Ascending aorta (tissue), 2 donors: ENCODE data around the gene LBX2. TPM values are rescaled to one million over a fixed set of nuclear protein-coding genes. Genes with fewer than 3 reads are reported as not detected.
"Not testable (repeated sequence)": the region's sequence is repeated elsewhere in the genome, so short reads cannot be mapped to it uniquely, and the experiment has no call there.

Source experiments
- DNase-seq, 2 donors: peaks; one replicate each; pipeline ENCODE4 v3.0.0-alpha.2; 2019; ENCODE audit warnings: low spot score in 2 of 2
- H3K27ac ChIP-seq, 2 donors: fragments of 200-600 bp; sonication (generic); one replicate each; pipeline ENCODE4 v1.5.1; 2016 to 2017; ENCODE audit warnings: mild to moderate bottlenecking in 1 of 2
- H3K27me3 ChIP-seq: fragments of 200-600 bp; sonication (generic); one replicate; pipeline ENCODE4 v1.5.1; 2017
- H3K36me3 ChIP-seq, 2 donors: fragments of 200-600 bp; sonication (generic); one replicate each; pipeline ENCODE4 v1.5.1; 2016
- H3K4me1 ChIP-seq, 2 donors: fragments of 200-600 bp; sonication (generic); one replicate each; pipeline ENCODE4 v1.5.1; 2016 to 2017; ENCODE audit warnings: mild to moderate bottlenecking in 1 of 2
- H3K4me3 ChIP-seq, 2 donors: fragments of 200-600 bp; sonication (generic); one replicate each; pipeline ENCODE4 v1.5.1; 2016 to 2017; ENCODE audit warnings: mild to moderate bottlenecking in 1 of 2
- H3K9me3 ChIP-seq, 2 donors: fragments of 200-600 bp; sonication (generic); one replicate each; pipeline ENCODE4 v1.5.1; 2016
- intact Hi-C: fragments of 100-400 bp; cut with DNase I; formaldehyde crosslinking; loops from one replicate; pipeline ENCODE4 v1.15.1; 2023
- total RNA-seq: library from RNA; depleted of rRNA; stranded (reverse); fragments of >200 nt; gene quantifications from one replicate; pipeline ENCODE4 v1.1.0, GENCODE V29; 2016
- TF ChIP-seq, protein P1 (sequence below), 3 experiments: fragments of 200-600 bp in 2 of 3; fragments of 450-650 bp in 1 of 3; sonication (generic) in 2 of 3; IDR thresholded peaks; one replicate each; pipeline ENCODE4 v1.5.1; 2016 to 2019; ENCODE audit warnings: antibody characterized with exemption in 3 of 3, mild to moderate bottlenecking in 1 of 3, moderate library complexity in 1 of 3

The LBX2 gene
- total RNA-seq, 1 donor from 2014 or later: 3.0 TPM

DNA sequence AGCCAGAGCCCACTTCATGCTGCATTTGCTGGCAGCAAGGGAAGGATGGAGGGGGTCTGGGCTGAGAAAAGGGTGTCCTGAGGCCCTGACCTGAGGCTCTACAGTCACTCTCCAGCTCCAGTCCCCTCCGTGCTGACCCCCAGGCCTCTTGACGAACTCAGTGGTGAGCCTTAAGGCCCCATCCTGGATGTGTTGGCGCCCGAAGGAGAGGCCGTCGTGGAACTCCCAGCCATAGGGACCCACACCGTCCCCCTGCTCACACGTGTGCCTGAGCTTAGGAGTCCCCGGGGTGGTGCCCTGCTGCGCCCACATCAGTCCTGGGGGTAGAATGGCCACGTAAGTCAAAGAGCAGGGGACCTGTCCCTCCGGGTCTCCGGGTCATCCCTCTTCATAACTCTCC lies 35.0 kb downstream of the LBX2 start:
- Histone ChIP-seq H3K27ac (peak overlapping the region; percentile 81 to 85), H3K27me3 (no peaks in the 10 kb centered on the region), H3K4me1 (peaks cover 8 to 11% of the 10 kb centered on the region in 2 donors), H3K9me3 (no peaks in the 10 kb centered on the region), H3K36me3 (peaks cover 8 to 21% of the 10 kb centered on the region in 2 donors), H3K4me3 (peak overlapping the region; percentile 89 to 97)
- DNase-seq: no peak
- intact Hi-C loops: no loop called here
- TF ChIP-seq, protein P1, sequence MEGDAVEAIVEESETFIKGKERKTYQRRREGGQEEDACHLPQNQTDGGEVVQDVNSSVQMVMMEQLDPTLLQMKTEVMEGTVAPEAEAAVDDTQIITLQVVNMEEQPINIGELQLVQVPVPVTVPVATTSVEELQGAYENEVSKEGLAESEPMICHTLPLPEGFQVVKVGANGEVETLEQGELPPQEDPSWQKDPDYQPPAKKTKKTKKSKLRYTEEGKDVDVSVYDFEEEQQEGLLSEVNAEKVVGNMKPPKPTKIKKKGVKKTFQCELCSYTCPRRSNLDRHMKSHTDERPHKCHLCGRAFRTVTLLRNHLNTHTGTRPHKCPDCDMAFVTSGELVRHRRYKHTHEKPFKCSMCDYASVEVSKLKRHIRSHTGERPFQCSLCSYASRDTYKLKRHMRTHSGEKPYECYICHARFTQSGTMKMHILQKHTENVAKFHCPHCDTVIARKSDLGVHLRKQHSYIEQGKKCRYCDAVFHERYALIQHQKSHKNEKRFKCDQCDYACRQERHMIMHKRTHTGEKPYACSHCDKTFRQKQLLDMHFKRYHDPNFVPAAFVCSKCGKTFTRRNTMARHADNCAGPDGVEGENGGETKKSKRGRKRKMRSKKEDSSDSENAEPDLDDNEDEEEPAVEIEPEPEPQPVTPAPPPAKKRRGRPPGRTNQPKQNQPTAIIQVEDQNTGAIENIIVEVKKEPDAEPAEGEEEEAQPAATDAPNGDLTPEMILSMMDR (IDR thresholded peaks at IDR 0.05): no peak

DNA sequence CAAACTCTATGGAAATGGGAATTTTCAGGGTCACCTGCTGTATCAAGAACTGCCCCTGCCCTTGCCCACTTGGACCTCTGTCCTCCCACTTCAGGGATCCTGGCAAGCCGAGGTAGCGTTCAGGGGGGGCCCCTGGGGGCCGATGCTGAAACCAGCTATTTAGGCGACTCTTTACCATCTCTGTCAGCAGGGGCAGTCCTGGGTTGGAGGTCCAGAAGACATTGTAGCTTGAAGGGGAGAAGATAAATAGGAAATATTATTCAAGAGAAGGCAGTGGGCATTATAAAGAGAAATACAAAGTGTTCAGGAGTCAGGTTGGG lies 36.7 kb downstream of the LBX2 start:
- intact Hi-C loops: no loop called here
- no peak overlapping the region for H3K4me3 ChIP-seq
- DNase-seq: no peak
- H3K9me3 ChIP-seq: no peaks in the 10 kb centered on the region
- H3K4me1 ChIP-seq: peaks cover 8 to 18% of the 10 kb centered on the region in 2 donors
- peaks cover 8 to 21% of the 10 kb centered on the region in 2 donors for H3K36me3 ChIP-seq
- no peaks in the 10 kb centered on the region for H3K27me3 ChIP-seq
- H3K27ac ChIP-seq: no peak overlapping the region
- TF ChIP-seq, protein P1 (IDR thresholded peaks at IDR 0.05): no peak

DNA sequence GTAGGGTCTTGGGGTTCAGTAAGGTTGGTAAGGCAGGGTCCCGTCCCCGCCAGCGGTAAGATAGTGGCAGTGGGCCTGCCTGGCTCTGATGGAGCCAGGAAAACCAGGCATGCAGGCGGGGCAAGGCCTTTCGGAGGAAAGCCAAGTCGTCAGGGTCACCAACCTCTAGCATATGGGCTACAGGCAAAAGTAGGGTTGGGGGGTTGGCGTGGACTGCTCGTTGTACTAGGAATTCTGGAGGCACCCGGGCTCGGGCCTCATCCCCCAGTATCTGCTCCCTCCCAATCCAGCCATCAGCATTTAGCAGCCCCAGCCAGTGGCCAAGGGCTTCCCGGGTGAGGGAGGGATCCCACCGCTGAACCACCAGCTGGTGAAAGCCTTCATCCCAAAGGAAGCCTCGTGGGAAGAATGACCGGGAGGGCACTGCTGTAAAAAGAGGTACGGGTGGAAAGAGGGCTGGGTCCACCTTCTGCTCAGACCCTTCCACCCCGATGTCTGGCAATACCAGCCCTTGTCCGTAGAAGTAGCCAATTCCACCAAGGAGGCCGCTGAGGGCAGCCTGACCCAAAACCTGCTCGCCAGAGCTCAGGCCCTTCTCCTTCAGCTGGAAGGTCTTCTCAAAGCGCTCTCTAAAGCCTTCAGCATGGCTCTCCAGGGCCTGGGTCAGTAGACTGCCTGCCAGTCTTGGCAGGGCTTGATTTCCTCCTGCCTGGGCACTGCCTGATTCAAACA lies 37.2 kb downstream of the LBX2 start:
- TF ChIP-seq, protein P1 (IDR thresholded peaks at IDR 0.05): no peak
- Histone ChIP-seq H3K9me3 (no peaks in the 10 kb centered on the region), H3K36me3 (peaks cover 8 to 21% of the 10 kb centered on the region in 2 donors), H3K4me3 (no peak overlapping the region), H3K27me3 (no peaks in the 10 kb centered on the region), H3K4me1 (peaks cover 8 to 18% of the 10 kb centered on the region in 2 donors), H3K27ac (no peak overlapping the region)
- intact Hi-C loops: no loop called here
- no peak for DNase-seq

DNA sequence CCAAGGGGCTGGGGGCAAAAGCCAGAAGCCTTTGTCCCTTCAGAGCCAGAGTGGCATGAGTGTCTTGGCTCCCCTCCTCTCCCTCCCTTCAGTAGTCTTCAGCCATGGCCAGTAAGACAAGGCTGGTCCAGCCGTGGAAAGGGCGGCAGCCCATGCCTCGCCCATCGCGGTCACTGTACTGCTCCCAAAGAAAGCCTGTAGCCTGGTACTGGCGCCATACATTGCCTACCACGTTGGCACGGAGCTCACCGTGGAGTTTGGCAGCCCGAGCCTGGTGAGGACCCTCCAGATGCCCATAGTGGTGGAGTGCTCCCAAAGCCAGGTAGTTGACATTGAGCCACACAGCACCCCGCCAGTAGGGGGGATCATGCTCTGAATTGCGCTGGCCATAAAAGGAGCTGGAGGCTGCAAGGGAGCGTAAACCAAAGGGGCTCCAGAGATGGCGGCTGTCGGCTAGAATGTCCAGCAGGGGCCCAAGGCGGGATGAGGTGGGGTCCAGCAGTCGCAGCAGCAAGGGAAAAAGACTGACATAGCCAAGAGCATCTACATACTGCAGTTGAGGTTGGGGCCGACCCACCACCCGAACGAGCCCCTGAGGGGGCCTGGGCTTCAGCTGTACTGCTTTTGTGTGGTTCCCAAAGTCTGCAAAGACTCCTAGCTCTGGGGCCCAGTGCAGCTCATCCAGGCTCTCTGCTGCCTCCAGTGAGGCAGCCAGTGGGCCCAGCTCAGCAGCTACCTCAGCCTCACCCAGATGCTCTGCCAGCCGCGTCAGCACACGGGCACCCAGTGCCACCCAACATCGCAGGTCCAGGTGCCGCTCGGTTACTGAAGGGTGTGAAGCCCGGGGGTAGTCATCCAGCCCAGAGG lies 38.0 kb downstream of the LBX2 start:
- Histone ChIP-seq H3K36me3 (peaks cover 8 to 21% of the 10 kb centered on the region in 2 donors), H3K9me3 (no peaks in the 10 kb centered on the region), H3K4me3 (no peak overlapping the region), H3K27ac (no peak overlapping the region), H3K4me1 (peaks cover 8 to 26% of the 10 kb centered on the region in 2 donors), H3K27me3 (no peaks in the 10 kb centered on the region)
- DNase-seq: no peak
- intact Hi-C loops: no loop called here
- TF ChIP-seq, protein P1 (IDR thresholded peaks at IDR 0.05): no peak

DNA sequence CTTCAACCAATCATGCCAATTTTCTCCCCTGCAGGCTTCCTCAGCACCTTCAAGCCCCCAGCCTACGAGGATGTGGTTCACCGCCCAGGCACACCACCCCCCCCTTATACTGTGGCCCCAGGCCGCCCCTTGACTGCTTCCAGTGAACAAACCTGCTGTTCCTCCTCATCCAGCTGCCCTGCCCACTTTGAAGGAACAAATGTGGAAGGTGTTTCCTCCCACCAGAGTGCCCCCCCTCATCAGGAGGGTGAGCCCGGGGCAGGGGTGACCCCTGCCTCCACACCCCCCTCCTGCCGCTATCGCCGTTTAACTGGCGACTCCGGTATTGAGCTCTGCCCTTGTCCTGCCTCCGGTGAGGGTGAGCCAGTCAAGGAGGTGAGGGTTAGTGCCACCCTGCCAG lies 39.2 kb downstream of the LBX2 start:
- H3K9me3 ChIP-seq, H3K27ac ChIP-seq, intact Hi-C loops, H3K27me3 ChIP-seq, DNase-seq, H3K4me3 ChIP-seq: not testable (repeated sequence)
- Histone ChIP-seq H3K36me3 (peaks cover 8 to 21% of the 10 kb centered on the region in 2 donors), H3K4me1 (peaks cover 14 to 34% of the 10 kb centered on the region in 2 donors)

DNA sequence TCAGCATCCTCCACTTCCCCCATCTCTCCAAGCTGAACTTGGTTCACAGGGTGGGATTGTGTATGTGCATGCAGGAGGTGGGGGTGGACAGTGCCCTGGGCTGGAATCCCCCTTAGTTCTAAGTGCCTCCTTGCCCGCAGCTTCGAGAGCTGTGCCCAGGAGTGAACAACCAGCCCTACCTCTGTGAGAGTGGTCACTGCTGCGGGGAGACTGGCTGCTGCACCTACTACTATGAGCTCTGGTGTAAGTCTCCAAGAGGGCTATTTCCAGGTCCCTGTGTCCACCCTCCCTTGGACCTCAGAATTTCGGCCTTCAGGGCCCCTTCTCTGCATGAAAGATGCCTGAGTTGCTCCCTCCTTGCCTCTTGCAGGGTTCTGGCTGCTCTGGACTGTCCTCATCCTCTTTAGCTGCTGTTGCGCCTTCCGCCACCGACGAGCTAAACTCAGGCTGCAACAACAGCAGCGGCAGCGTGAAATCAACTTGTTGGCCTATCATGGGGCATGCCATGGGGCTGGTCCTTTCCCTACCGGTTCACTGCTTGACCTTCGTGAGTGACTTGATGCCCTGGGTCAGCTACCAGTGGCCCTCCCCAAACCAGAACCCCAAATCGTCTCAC lies 39.8 kb downstream of the LBX2 start:
- not testable (repeated sequence) for H3K27me3 ChIP-seq, H3K4me3 ChIP-seq, H3K27ac ChIP-seq, DNase-seq, H3K9me3 ChIP-seq
- H3K36me3 ChIP-seq: peaks cover 8 to 21% of the 10 kb centered on the region in 2 donors
- peaks cover 15 to 34% of the 10 kb centered on the region in 2 donors for H3K4me1 ChIP-seq
- intact Hi-C loops: loop anchor here (2.0 to 10.0 kb wide), 5 partner anchors 13 to 1905 kb away; partner anchors contain the start of genes AUP1, CCT7, HTRA2 and MRPL53
